AML-193 (cell line): ENCODE measurements around the gene NPEPPS.

ENCODE experiments used
- DNase-seq, 2 experiments: peaks; one replicate each; lab custom pipeline; 2025; lab: John Stamatoyannopoulos, UW

The NPEPPS gene

GRCh38 chr17:47628014-47628566 is 97.2 kb downstream of the NPEPPS start:
- DNase-seq: no peak

GRCh38 chr17:47629826-47630225 is 98.9 kb downstream of the NPEPPS start:
- no peak for DNase-seq

- DNase-seq: no peak
These were observed 99.7 kb downstream of the NPEPPS start for GRCh38 chr17:47630614-47631013.

GRCh38 chr17:47632991-47633390 is 102.1 kb downstream of the NPEPPS start:
- no peak for DNase-seq

- DNase-seq: peak; percentile 23 to 42
These were observed 103.1 kb downstream of the NPEPPS start for GRCh38 chr17:47633996-47634395.

GRCh38 chr17:47634870-47635269 is 104.0 kb downstream of the NPEPPS start:
- DNase-seq: no peak

- no peak for DNase-seq
These were observed 104.8 kb downstream of the NPEPPS start for GRCh38 chr17:47635734-47636133.

- DNase-seq: no peak
These were observed 105.5 kb downstream of the NPEPPS start for GRCh38 chr17:47636273-47637030.

GRCh38 chr17:47638903-47639302 is 108.0 kb downstream of the NPEPPS start:
- no peak for DNase-seq

GRCh38 chr17:47640076-47640475 is 109.2 kb downstream of the NPEPPS start:
- DNase-seq: no peak

- DNase-seq: no peak
These were observed 110.3 kb downstream of the NPEPPS start for GRCh38 chr17:47641202-47641601.

- DNase-seq: no peak
These were observed 112.2 kb downstream of the NPEPPS start for GRCh38 chr17:47643116-47643515.

GRCh38 chr17:47644324-47644723 is 113.4 kb downstream of the NPEPPS start:
- DNase-seq: no peak

GRCh38 chr17:47649153-47649971 is 118.5 kb downstream of the NPEPPS start, which contains the start of gene KPNB1:
KPNB1 (plus strand) TSS chr17:47649919; CDS start chr17:47650245, 326 bp downstream.
- peak; percentile 100 for DNase-seq

- no peak for DNase-seq
These were observed 119.1 kb downstream of the NPEPPS start for GRCh38 chr17:47649972-47650524.

- DNase-seq: peak; percentile 96 to 97
These were observed 119.9 kb downstream of the NPEPPS start for GRCh38 chr17:47650525-47651522.

- no peak for DNase-seq
These were observed 120.8 kb downstream of the NPEPPS start for GRCh38 chr17:47651704-47652103.

GRCh38 chr17:47652570-47652969 is 121.7 kb downstream of the NPEPPS start:
- no peak for DNase-seq

- DNase-seq: no peak
These were observed 122.5 kb downstream of the NPEPPS start for GRCh38 chr17:47653442-47653841.

GRCh38 chr17:47654991-47655390 is 124.1 kb downstream of the NPEPPS start:
- no peak for DNase-seq

GRCh38 chr17:47660064-47660492 is 129.2 kb downstream of the NPEPPS start:
- no peak for DNase-seq
